GM12864 (cell line): ENCODE measurements around the gene COL18A1.

Source experiments
- DNase-seq: peaks from one replicate; pipeline ENCODE4 v3.0.0-alpha.2; 2011; ENCODE audit warnings: low read depth
- H3K4me3 ChIP-seq: 2 replicates; pipeline ENCODE4 v1.5.1; 2011; ENCODE audit warnings: mild to moderate bottlenecking, low read depth, low read length, control low read depth
- CTCF ChIP-seq: IDR thresholded peaks from 2 replicates; pipeline ENCODE4 v1.5.1; 2011; ENCODE audit warnings: low read depth, mild to moderate bottlenecking, moderate library complexity, low read length, control low read depth, inconsistent platforms; ENCODE audit errors: missing control alignments

Gene COL18A1

DNA sequence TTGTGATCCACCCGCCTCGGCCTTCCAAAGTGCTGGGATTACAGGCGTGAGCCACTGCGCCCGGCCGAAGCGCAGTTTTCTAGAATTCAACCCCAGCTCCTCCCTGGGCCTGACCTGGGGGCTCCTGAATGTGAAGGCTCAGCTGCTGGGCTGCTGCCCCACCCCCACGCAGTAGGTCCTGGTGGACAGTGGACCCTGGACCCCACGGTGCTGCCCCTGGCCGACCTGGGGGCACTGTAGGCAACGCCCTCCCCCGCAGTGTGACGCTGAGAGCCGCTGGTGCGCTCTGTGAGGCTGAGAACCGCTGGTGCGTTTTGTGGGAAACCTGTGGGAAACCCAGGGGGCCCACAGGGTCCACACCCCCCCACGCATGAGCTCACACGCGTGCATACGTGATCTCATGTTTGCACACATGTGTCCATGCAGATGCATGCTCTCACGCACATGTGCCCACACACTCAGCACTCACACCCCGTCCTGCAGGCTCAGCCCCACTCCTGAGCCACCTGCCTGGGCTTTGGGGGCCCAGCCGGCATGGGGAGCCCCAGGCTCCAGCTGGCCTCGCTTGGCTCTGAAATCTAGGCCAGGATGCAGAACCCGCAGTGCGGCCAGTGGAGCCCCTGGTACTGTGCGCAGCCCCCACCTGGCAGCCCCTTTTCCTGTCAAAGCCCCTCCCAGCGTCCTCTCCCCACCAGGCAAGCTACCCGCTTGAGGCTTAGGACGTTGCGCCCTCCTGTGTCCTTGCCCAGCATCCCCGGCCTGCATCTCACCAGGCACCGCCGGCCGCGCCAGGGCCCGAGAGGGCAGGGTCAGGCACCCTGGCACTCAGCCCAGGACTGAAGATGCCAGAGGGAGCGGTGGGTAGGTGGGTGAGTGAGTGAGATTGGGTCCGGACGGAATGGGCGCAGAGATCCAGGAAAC lies 67.7 kb downstream of the COL18A1 start:
- no peak overlapping the region for H3K4me3 ChIP-seq
- DNase-seq, result no peak
- no peak for TF ChIP-seq CTCF

GRCh38 chr21:45473496-45474322 lies 68.7 kb downstream of the COL18A1 start:
- no peak for TF ChIP-seq CTCF
- DNase-seq, result no peak

DNA sequence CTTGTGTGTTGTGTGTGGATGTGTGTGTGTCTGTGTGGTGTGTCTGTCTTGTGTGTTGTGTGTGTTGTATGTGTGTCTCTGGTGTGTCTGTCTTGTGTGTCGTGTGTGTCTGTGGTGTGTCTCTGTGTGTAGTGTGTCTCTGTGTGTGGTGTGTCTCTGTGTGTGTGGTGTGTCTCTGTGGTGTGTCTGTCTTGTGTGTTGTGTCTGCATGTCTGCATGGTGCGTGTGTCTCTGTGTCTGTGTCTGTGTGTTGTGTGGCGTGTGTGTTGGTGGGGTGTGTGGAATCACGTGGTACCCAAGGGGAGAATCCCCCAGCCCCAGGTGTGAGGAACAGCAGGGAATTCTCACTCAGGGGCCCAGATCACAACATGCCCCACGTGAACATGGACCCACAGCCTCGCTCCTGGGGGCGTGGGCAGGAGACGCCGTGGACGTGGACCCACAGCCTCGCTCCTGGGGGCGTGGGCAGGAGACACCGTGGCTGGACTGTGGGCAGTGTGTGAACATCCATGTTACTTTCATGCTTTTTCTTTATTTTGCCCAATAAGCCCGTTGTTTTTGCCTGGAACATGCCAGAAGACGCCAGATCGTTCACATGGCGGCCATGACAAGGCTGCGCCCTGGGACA lies 69.5 kb downstream of the COL18A1 start:
- no peak for TF ChIP-seq CTCF
- H3K4me3 ChIP-seq, result no peak overlapping the region
- DNase-seq, result no peak

More at GRCh38 chr21:45473496-45474322, 68.7 kb downstream of the COL18A1 start:
- no peak overlapping the region for H3K4me3 ChIP-seq

- no peak for DNase-seq
- no peak for TF ChIP-seq CTCF
- no peak overlapping the region for H3K4me3 ChIP-seq
These were observed 70.2 kb downstream of the COL18A1 start for GRCh38 chr21:45475004-45475685.

- no peak overlapping the region for H3K4me3 ChIP-seq
- DNase-seq, result no peak
- no peak for TF ChIP-seq CTCF
These were observed 71.0 kb downstream of the COL18A1 start for GRCh38 chr21:45475797-45476570.

GRCh38 chr21:45476582-45476981 lies 71.6 kb downstream of the COL18A1 start:
- DNase-seq, result no peak
- H3K4me3 ChIP-seq, result no peak overlapping the region
- TF ChIP-seq CTCF, result no peak
